ENCODE measurements around the gene HS1BP3. TPM values are rescaled to one million over a fixed set of nuclear protein-coding genes. Genes with fewer than 3 reads are reported as not detected.

HS1BP3 gene
- total and polyA plus RNA-seq, 2 of the 13 experiments (the other 11 are each of a cell fraction or from before 2014, with no cell fraction given) = 15.2 to 22.0 TPM

GRCh38 chr2:20593072-20594034 lies 57.5 kb downstream of the HS1BP3 start (continued):
- TF ChIP-seq, protein P1, sequence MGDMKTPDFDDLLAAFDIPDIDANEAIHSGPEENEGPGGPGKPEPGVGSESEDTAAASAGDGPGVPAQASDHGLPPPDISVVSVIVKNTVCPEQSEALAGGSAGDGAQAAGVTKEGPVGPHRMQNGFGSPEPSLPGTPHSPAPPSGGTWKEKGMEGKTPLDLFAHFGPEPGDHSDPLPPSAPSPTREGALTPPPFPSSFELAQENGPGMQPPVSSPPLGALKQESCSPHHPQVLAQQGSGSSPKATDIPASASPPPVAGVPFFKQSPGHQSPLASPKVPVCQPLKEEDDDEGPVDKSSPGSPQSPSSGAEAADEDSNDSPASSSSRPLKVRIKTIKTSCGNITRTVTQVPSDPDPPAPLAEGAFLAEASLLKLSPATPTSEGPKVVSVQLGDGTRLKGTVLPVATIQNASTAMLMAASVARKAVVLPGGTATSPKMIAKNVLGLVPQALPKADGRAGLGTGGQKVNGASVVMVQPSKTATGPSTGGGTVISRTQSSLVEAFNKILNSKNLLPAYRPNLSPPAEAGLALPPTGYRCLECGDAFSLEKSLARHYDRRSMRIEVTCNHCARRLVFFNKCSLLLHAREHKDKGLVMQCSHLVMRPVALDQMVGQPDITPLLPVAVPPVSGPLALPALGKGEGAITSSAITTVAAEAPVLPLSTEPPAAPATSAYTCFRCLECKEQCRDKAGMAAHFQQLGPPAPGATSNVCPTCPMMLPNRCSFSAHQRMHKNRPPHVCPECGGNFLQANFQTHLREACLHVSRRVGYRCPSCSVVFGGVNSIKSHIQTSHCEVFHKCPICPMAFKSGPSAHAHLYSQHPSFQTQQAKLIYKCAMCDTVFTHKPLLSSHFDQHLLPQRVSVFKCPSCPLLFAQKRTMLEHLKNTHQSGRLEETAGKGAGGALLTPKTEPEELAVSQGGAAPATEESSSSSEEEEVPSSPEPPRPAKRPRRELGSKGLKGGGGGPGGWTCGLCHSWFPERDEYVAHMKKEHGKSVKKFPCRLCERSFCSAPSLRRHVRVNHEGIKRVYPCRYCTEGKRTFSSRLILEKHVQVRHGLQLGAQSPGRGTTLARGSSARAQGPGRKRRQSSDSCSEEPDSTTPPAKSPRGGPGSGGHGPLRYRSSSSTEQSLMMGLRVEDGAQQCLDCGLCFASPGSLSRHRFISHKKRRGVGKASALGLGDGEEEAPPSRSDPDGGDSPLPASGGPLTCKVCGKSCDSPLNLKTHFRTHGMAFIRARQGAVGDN (CRISPR knock-in tag; IDR thresholded peaks at IDR 0.05) = peak; percentile 100
- TF ChIP-seq NFE2L2 (IDR thresholded peaks at IDR 0.05; ENCODE audit: low read length) (peak; percentile 22; the same call in 1 of the 2 replicates), ZBTB34 (CRISPR knock-in tag; IDR thresholded peaks at IDR 0.05) (peak; percentile 99), THAP9 (CRISPR knock-in tag; IDR thresholded peaks at IDR 0.05; ENCODE audit: borderline replicate concordance) (peak; percentile 82; the same call in 1 of the 2 replicates), SAP130 (CRISPR knock-in tag; IDR thresholded peaks at IDR 0.05; ENCODE audit: low read depth) (peak; percentile 98), SPEN (CRISPR knock-in tag; IDR thresholded peaks at IDR 0.05; ENCODE audit: low read depth) (peak; percentile 99), PTBP1 (IDR thresholded peaks at IDR 0.05; ENCODE audit: low read depth, low read length, poor library complexity, severe bottlenecking) (peak; percentile 60), ZSCAN21 (CRISPR knock-in tag; IDR thresholded peaks at IDR 0.05; ENCODE audit: borderline replicate concordance) (peak; percentile 98), NR2F6 (IDR thresholded peaks at IDR 0.05) (peak; percentile 100), NR2F6 (CRISPR knock-in tag; IDR thresholded peaks at IDR 0.05) (peak; percentile 99), ZNF382 (CRISPR knock-in tag; IDR thresholded peaks at IDR 0.05; ENCODE audit: borderline replicate concordance) (no peak), ZNF777 (CRISPR knock-in tag; IDR thresholded peaks at IDR 0.05) (0 out of 2 replicates have a peak, but pooled peaks have one; percentile 25), ZNF431 (CRISPR knock-in tag; IDR thresholded peaks at IDR 0.05; ENCODE audit: borderline replicate concordance, low read depth) (no peak; the same call in none of the 2 replicates), HNRNPUL1 (IDR thresholded peaks at IDR 0.05; ENCODE audit: low read depth, low read length) (no peak), ZFP37 (CRISPR knock-in tag; IDR thresholded peaks at IDR 0.05; ENCODE audit: borderline replicate concordance) (peak; percentile 80), SIX4 (CRISPR knock-in tag; IDR thresholded peaks at IDR 0.05) (0 out of 2 replicates have a peak, but pooled peaks have one; percentile 73), IKZF1 (IDR thresholded peaks at IDR 0.05) (no peak), BCL6 (CRISPR knock-in tag; IDR thresholded peaks at IDR 0.05) (peak; percentile 96), RNF2 (conservative IDR thresholded peaks at IDR 0.05; ENCODE audit: low read depth) (peak; percentile 81)
- TF ChIP-seq, protein P2, sequence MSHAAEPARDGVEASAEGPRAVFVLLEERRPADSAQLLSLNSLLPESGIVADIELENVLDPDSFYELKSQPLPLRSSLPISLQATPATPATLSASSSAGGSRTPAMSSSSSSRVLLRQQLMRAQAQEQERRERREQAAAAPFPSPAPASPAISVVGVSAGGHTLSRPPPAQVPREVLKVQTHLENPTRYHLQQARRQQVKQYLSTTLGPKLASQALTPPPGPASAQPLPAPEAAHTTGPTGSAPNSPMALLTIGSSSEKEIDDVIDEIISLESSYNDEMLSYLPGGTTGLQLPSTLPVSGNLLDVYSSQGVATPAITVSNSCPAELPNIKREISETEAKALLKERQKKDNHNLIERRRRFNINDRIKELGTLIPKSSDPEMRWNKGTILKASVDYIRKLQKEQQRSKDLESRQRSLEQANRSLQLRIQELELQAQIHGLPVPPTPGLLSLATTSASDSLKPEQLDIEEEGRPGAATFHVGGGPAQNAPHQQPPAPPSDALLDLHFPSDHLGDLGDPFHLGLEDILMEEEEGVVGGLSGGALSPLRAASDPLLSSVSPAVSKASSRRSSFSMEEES (CRISPR knock-in tag; IDR thresholded peaks at IDR 0.05) = peak; percentile 96

Measured in HepG2 (cell line).